NCI-H128 (cell line): Measurements from ENCODE around the gene RPL21.

Experiments used
- DNase-seq: peaks from one replicate; lab custom pipeline; 2025; ENCODE audit not compliant: unreplicated experiment; lab: John Stamatoyannopoulos, UW

The RPL21 gene

GRCh38 chr13:27257648-27258253 lies 6.4 kb downstream of the RPL21 start:
- no peak for DNase-seq

GRCh38 chr13:27258637-27259386 lies 7.5 kb downstream of the RPL21 start:
- no peak for DNase-seq

GRCh38 chr13:27259831-27260230 lies 8.5 kb downstream of the RPL21 start:
- no peak for DNase-seq

- DNase-seq, result no peak
Measured at GRCh38 chr13:27261396-27261795, 10.0 kb downstream of the RPL21 start.

GRCh38 chr13:27263438-27263837 lies 12.1 kb downstream of the RPL21 start:
- no peak for DNase-seq

GRCh38 chr13:27264181-27264580 lies 12.8 kb downstream of the RPL21 start:
- DNase-seq, result no peak

GRCh38 chr13:27264648-27265047 lies 13.3 kb downstream of the RPL21 start:
- DNase-seq, result no peak

GRCh38 chr13:27266917-27267316 lies 15.6 kb downstream of the RPL21 start:
- no peak for DNase-seq

- DNase-seq, result no peak
Measured at GRCh38 chr13:27267596-27267995, 16.2 kb downstream of the RPL21 start.

- DNase-seq, result no peak
Measured at GRCh38 chr13:27269114-27269665, 17.8 kb downstream of the RPL21 start.

GRCh38 chr13:27270594-27271520 lies 19.5 kb downstream of the RPL21 start, which contains the start of gene RASL11A:
Gene RASL11A (plus strand): TSS chr13:27270830. CDS start chr13:27270945, 115 bp downstream.
- DNase-seq, result peak; percentile 36

- no peak for DNase-seq
Measured at GRCh38 chr13:27271570-27272096, 20.3 kb downstream of the RPL21 start.

- no peak for DNase-seq
Measured at GRCh38 chr13:27273658-27274425, 22.5 kb downstream of the RPL21 start.

GRCh38 chr13:27274631-27275030 lies 23.3 kb downstream of the RPL21 start:
- no peak for DNase-seq

- DNase-seq, result no peak
Measured at GRCh38 chr13:27276188-27276587, 24.8 kb downstream of the RPL21 start.

- no peak for DNase-seq
Measured at GRCh38 chr13:27279506-27279905, 28.1 kb downstream of the RPL21 start.

- DNase-seq, result no peak
Measured at GRCh38 chr13:27280009-27280656, 28.8 kb downstream of the RPL21 start.

- no peak for DNase-seq
Measured at GRCh38 chr13:27280841-27281240, 29.5 kb downstream of the RPL21 start.

- DNase-seq, result no peak
Measured at GRCh38 chr13:27281420-27281819, 30.1 kb downstream of the RPL21 start.
